GM15510 (cell line): ENCODE measurements around the gene HMGCS2.

Experiments used
- POLR2A ChIP-seq: IDR thresholded peaks from 3 replicates; pipeline ENCODE4 v1.6.1; 2011; ENCODE audit warnings: borderline replicate concordance; ENCODE audit not compliant: insufficient read length; ENCODE audit errors: extremely low read depth

Gene HMGCS2

DNA sequence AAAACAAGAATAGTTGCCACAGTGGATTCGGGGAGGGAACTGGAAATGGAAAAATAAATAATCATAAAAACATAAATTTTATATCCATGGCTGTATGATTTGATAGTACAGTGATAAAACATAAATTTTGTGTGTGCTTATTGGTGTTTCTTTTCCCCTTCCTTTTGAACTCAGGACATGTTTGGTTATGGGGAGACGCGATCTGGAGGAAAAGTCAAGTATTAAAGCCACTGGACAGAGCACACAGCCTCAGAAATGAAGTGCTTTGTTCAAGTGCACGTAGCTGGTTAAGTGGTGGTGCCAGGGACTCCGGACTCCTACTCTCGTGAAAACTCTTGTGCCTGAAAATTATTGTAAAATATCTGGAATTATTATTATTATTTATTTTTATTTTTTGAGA lies 9.7 kb upstream of the HMGCS2 start:
- TF ChIP-seq POLR2A: no peak

DNA sequence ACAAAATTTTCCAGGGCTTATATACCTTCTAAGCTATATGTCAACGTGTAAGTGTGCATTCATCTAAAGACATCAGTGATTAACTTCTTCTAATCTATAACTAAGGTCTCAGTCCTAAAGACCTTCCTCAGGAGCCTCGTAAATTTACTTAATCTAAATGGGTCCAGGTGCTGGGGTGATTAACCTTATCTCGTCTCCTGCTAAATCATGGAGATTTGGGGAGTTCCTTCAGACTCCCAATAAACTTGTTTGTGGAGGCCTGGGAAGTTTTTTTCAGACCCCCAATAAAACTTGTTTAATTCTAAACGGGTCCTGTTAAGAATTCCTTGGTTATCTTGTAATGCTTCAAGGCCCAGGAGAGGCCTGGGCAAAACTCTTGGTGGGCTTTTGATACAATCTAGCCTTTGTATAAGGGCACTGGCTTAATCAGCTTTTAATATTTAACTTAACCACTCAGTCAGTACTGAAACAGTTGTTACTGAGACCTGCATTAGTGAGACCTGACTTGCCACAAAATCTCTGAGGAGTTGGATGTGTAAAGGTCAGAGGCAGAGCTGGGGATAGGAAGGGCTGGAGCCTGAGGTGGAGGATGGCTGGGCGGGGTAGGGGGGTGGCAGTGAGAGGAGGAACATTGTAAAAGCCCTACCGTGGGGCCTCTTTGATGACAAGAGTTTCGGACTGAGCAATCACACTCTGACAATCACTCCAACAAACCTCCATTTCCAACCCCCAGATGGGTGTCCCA lies 6.2 kb upstream of the HMGCS2 start:
- no peak for TF ChIP-seq POLR2A

DNA sequence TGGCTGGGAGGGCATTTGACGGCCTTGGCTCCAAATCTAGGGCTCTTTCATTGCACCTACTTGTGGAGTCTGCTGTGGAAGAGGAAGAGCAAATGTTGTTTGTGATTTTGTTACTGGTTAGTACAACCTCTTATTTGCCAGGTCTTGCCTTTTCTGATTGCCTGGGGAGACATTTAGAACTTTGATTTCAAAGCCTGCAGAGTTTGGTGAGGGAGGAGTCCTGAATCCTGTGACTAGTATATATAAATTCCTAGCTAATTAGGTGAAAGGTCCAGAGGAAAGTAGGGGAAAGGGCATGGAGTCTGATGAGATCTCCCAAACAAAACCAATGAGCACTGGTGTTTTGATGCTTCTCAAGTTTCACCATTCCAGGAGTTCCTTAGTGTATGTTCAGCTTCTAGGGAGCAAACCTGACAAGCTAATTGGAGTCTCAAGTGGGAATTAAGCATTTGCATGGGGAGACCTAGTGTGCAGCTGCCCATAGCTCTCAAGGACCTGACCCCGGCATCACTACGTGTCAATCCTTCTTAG lies 5.1 kb upstream of the HMGCS2 start:
- no peak for TF ChIP-seq POLR2A

DNA sequence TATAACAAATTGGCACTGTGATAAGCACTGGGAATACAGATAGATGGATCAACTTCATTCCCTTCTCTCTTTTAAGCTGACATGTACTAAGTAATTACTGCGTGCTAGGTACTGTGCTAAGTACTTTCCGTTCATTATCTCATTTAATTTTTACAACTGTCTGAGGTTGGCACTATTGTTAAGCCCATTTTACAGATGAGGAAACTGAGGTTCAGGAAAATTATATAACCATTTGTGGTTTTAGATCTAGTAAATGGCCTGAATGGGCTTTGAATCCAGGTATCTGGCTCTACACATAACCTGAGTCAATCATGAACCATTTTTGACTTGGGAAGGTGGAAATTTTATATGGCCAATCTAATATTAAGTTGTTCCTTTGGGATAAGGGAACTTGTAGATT lies 3.6 kb upstream of the HMGCS2 start:
- TF ChIP-seq POLR2A: no peak

DNA sequence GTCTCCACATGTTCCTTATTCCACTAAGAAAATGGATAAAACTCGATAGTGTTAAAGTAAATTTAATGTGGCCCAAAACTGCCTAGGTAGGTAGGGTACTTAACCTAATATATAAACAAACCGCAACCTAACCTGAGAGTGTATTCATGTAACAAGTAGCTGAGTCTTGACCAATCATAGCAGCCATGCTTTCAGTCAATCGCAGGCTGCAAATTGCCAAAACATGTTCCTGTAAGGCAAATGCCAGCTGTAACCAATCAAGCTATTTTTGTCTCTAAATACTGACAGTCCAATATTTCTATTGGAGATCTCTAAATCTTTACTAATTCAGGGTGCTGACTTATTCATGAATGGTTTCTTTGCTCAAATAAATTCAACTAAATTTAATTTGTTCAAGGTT lies 3.1 kb upstream of the HMGCS2 start:
- no peak for TF ChIP-seq POLR2A

DNA sequence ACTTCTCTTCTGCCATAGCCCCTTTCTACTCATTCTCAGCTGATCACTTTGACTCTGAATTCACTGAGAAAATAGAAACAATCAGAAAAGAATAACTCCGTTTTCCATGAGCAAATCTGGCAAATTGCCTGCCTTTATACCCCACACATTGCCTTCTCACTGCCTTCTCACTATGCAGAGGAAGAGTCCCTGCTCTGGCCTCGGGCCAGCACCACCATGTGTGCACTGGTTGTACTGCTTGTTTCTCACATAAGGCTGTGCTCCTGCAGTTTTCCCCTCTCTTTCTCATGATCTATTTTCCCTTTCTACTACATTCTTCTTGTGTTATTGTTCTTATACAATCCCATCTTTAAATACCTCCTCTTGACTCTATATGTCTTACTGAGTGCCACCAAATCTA lies 2.3 kb upstream of the HMGCS2 start:
- TF ChIP-seq POLR2A: no peak

DNA sequence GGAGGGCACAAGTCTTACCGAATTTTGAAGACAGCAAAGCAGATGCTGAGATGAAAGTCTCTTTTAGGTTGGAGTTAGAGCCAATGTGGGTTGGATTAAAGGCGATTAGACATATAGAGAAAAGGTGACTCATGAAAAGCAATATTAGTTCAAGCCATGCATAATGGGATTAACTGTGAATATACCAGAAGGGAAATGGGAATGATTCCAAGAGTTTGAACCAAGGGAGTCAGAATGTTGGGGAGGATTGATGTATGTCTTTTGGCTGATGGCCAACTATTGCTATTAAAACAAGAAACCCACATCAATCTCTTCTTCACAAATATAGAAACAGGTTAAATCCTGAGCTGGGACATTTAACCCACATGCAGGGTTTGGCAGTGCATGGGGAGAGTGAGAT lies 1.2 kb downstream of the HMGCS2 start:
- TF ChIP-seq POLR2A: no peak

DNA sequence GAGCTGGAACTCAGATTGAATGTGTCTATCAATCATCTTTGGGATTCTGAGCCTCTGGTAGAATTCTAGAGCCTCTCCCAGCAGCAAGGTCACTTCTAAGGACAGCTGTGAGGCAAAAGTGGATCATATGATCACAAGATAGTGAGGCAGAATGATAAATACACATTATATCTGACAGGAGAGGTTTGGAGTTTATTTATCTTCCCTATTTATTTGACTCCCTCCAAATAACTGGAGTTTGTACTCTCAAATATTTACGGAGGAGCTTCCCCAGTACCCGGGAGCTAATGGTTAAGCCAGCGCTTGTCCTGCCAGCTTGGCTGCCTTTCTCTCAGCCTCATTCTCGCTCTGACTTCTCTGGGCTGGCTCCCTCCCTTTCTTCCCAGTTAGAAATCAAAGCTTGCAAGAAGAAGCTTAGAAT lies 2.3 kb downstream of the HMGCS2 start:
- no peak for TF ChIP-seq POLR2A

DNA sequence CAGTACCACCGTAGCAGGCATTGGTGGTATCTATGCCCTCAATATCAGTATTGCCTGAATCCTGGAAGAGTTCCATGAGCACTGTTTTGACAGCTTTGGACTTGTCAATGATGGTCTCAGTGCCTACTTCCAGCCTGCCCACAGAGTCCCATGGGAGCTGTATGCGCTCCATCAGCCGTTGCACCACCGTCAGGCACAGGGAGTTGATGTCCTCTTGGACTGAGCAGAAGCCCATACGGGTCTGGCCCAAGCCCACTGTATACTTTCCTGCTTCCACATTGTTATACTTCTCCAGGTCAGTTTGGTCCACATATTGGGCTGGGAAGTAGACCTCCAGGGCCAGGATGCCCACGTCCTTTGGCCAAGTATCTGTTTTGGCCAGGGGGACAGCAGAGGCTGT lies 4.5 kb downstream of the HMGCS2 start:
- TF ChIP-seq POLR2A: no peak

DNA sequence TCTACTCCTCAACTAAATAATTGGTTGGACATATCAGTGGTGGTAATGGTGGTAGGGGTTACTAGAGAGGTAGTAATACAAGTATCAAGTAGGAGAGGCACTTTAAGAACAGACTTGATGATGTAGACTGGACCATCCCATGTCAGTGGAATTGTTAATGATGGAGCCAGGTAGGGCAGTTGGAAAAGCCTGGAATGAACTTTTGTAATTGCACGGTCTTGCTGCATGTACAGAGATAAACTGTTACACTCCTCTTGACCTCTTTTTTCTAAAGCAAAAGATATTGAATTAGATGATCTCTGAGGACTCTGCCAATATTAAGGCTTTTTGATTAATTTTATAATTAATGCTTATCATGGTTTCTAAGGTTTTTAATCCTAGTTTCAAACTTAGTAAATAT lies 5.8 kb downstream of the HMGCS2 start:
- no peak for TF ChIP-seq POLR2A

DNA sequence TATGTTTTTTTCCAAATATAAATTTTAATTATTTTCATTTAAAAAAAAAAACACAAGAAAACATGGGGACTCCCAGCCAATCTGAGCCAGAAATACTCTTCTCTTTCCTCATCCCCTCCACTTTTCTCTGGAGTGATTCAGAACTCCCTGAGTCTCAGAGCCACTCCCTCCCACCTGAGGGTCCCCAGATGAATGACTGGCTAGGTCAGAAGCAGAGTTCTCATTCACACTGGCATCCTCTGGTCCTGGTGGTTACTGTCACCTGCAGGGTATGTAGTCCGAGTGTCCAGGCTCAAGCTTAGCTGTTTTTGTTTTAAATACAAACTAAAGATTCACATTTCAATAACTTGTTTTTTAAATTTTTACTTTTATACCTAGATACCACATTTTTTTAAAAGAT lies 6.3 kb downstream of the HMGCS2 start:
- TF ChIP-seq POLR2A: no peak

DNA sequence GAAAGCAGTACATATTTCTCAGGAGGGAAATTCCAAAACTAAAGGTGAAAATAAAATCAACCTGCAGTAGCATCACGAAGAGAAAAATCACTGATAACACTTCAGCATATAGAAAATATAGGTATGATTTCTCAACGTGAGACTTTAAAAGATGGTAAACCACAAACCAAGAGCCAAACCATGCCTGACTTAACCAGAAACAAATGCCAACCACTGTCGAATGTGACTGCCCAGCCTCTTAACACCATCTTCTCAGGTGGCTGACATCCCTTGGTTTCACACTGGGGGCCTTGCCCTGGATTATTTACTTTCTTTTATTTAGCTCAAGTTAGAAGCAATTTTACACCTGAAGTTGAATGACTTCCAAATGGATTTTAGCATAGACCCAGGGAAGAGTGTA lies 10.1 kb downstream of the HMGCS2 start:
- no peak for TF ChIP-seq POLR2A

DNA sequence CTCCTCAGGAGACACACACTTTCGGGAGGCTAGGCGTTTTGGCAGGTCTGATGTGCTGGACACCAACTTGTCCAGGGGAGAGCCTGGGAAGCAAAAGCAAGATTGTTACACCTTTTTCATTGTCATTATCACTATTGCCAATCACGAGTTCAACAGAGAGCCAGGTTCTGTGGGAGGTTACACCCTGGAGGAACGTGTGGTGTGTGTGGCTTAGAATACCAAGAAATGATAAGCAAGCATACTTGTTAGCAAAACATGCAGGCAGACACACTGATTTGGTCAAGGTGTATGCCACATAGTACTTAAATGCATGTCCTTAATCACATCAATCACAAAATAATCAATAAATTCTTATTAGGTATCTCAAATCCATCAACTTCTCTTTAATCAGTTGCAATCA lies 16.1 kb downstream of the HMGCS2 start:
- no peak for TF ChIP-seq POLR2A

DNA sequence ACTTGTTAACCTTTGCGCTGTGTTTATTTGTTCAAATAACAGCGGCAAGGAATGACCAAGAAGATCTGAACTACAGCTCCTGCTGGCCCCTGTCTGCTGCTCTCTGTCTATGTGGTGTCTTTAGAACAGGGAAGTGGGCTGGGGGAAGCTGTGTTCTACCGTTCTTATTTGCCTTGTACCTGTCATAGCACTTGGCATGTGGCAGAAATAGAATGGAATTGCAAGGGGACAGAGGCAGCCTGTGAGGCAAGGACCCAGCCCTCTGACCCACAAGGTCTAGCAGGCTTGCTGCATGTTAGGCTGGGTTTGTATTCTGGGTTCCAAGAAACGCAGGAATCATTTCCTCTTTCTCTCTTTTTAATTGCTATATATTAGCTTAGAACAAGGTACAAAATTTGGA lies 20.7 kb downstream of the HMGCS2 start:
- no peak for TF ChIP-seq POLR2A

DNA sequence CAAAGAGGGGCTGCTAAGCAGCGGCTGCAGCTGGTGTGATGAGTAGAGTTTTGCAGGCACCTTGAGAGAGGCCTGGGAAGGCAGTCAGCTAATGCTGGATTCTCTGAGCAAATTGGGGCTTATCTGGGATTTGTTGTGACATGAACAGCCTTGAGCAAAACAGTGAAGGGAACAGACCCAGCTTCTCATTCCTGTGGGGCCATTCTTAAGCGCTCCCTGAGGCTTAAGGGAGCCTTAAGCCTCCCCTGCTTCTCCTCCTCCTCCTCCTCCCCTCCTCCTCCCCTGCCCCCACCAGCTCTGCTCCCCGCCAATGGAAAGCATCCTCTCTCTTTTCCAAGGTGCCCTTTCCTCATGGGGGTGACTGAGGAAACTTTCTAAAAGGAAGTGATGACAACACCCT lies 21.3 kb downstream of the HMGCS2 start:
- TF ChIP-seq POLR2A: no peak

DNA sequence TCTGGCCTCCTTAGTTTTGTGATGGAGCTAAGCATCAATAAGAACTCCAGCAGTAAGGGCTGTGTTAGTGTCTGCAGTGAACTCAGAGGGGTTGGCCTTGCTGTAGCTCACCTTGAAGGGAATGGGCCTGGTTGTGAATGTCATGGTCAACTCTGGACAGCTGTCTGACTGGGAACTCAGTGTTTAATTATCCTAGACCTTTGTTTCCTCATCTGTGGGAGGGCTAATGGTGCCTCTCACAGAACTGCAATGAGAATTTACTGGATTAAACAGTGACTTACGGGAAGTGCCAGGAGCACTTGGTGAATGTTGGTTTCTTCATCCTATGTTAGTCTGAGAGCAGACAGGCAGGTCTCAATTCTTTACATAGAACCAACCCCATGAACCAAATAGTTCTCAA lies 23.7 kb downstream of the HMGCS2 start:
- TF ChIP-seq POLR2A: no peak

DNA sequence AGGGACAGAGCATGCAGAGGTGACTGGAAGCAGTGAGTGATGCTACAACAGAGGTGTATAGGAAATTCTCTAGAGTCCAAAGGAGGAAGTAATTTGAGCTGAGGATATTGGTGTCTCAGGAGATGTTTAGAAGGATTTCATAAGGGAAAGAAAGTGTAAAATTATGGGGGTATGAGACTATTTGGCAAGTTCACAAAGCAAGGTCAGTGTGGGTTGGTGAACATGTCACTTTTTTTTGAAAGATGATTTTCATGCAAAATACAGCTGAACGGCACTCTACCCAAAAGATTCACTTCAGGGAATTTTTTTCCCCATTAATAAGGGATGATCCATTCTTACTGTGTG lies 24.1 kb downstream of the HMGCS2 start:
- no peak for TF ChIP-seq POLR2A
